Forelimb muscle (tissue), 1 donor: ENCODE measurements around the gene DPYD. TPM values are rescaled to one million over a fixed set of nuclear protein-coding genes. Genes with fewer than 3 reads are reported as not detected.
A peak's percentile ranks its signal among the peaks of the same experiment; 100 is the strongest.

Experiments used
- DNase-seq: peaks from one replicate; pipeline ENCODE4 v3.0.0-alpha.2; 2013; ENCODE audit warnings: low read depth
- polyA plus RNA-seq: library from polyadenylated mRNA; unstranded; fragments of 120-200 nt; gene quantifications from one replicate; pipeline ENCODE4 v1.2.1, GENCODE V29; 2013; ENCODE audit not compliant: insufficient read length

Gene DPYD
- polyA plus RNA-seq, 1 donor, result 8.1 TPM

DNA sequence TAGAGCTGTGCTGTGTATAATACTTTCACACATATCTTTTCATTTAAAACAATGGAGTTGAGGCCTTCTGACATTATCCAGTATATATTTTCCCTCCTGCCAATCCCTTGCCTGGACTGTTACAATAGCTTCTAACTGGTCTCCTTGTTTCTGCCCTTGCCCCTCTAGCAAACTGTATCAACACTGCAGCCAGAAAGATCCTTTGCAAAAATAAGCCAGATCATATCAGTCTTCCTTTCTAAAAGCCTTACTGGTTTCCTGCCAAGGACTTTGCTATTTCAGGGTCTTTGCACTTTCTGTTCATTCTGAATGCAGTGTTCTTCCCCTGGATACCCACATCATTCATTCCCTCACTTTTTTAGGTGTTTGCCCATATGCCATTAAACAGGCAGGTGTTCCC, 829.2 kb downstream of the DPYD start:
- no peak for DNase-seq

- no peak for DNase-seq
These were observed 829.6 kb downstream of the DPYD start for GRCh38 chr1:97091263-97091662.

GRCh38 chr1:97090725-97091124, 830.1 kb downstream of the DPYD start:
- DNase-seq, result no peak

- DNase-seq, result peak; percentile 19
These were observed 831.7 kb downstream of the DPYD start for GRCh38 chr1:97089173-97089572.

GRCh38 chr1:97088391-97088790, 832.4 kb downstream of the DPYD start:
- no peak for DNase-seq

DNA sequence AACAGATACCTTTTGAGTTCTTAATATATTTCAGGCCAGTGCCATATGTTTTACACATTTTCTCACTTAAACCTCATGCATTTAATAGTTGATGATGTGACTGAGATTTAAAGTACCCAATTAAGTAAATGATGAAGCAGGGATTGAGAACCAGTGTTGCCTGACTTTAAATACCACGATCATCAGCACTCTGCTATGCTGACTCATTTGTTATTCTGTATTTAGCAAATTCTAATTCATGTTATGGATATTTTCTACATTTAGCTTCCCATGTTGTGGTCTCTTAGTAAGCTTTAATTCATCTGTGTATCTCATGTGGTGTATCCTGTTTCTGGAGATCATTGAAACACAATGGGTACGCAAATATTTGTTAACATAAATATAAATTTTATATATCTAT, 836.3 kb downstream of the DPYD start:
- DNase-seq, result no peak

DNA sequence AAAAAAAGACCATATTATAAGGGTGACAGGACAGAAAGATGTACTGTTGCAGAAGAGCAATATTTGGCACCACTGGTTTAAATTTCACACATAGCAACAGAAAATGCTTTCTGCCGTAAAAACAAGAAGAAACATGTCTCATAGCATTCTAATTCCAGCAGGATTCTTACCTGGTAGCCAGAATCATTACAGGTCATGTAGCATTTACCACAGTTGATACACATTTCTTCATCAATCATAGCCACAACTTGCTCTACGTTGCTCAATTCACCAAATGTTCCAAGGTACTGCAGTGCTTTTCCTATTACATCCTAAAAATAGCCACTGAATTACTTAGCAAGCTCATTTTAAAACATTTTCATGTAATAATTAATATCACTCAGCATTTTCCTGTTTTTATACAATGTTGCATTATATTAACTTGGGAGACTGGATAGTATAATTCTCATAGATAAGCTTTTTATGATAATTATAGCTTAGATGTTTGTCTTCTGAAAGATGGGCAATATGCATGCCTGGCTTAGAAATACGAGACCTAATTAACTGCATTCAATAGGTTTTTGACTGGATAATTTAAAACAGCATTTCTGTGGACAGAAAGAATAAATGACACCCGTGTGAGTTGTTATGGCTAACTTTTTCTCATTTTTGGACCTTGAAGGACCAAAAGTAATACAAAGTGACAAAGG, 838.5 kb downstream of the DPYD start:
- no peak for DNase-seq

DNA sequence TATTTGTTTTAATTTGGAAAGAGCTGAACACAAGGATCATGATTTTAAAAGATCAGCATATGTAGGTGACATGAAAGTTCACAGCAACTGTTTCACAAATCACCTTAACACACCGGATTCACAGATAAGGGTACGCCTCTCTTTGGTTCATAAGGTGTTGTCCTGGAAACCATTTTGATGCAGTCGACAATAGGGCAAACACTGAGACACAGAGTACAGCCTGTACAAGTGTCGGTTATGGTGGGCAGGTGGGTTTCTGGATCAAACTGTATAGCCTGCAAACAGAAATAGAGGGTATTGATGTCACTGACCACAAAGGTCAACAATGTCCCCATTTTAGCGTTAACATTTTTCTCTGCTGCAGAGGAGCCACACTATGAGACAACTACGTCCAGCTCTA, 842.0 kb downstream of the DPYD start:
- DNase-seq, result no peak

DNA sequence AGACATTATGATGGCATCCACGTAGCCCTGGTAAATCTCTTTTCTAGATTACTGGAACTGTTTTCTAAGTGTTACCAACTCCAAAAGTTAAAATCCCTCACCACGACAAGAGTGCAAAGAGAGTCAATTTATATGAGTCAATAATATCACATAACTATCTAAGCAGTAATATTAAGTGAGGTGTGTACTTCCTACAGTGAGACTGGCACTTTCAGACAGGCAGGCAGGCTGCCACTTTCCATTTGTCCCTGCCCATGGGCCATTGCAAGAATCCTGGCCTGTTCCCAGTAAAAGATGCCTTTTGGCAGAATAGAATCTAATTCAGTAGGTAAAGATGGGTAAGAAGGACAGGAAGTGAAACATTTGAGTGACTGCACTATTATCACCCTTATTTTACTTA, 843.6 kb downstream of the DPYD start:
- DNase-seq, result no peak

- DNase-seq, result no peak
These were observed 846.1 kb downstream of the DPYD start for GRCh38 chr1:97074771-97075170.

- DNase-seq, result no peak
These were observed 846.9 kb downstream of the DPYD start for GRCh38 chr1:97073936-97074335.

- no peak for DNase-seq
These were observed 847.7 kb downstream of the DPYD start for GRCh38 chr1:97073169-97073568.

DNA sequence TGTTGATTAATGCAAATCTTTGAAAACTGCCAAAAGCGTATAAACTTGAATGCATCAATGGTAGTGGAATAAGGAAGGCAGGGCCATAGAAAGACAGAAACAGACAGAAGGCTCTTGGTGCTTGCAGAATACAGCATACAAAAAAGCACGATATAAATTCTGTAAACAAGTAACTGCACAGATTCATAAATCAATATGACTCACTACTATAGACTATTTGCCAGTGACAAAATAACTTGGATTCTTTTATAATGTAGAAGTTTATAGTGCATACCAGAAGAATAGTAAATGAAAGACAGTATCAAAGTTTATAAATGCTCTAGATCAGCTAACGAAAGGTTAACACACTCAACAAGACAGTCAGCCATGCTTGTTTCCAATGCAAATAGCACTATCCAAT, 849.7 kb downstream of the DPYD start:
- no peak for DNase-seq

GRCh38 chr1:97070376-97070775, 850.5 kb downstream of the DPYD start:
- DNase-seq, result no peak

GRCh38 chr1:97069312-97069711, 851.5 kb downstream of the DPYD start:
- DNase-seq, result no peak

GRCh38 chr1:97066860-97067259, 854.0 kb downstream of the DPYD start:
- no peak for DNase-seq

- no peak for DNase-seq
These were observed 857.3 kb downstream of the DPYD start for GRCh38 chr1:97063532-97063931.

- DNase-seq, result no peak
These were observed 859.2 kb downstream of the DPYD start for GRCh38 chr1:97061604-97062003.

DNA sequence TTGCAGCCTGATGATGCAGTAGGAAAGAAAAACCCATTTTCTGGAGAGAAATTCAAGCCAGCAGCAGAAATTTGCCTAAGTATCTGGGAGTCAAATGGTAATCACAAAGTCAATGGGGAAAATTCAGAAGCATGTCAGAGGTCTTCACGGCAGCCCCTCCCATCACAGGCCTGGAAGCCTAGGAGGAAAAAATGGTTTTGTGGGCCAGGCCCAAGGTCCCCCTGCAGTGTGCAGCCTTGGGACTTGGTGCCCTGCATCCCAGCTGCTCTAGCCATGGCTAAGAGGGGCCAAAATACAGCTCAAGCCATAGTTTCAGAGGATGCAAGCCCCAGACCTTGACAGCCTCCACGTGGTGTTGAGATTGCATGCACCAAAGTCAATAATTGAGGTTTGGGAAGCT, 864.4 kb downstream of the DPYD start:
- no peak for DNase-seq

DNA sequence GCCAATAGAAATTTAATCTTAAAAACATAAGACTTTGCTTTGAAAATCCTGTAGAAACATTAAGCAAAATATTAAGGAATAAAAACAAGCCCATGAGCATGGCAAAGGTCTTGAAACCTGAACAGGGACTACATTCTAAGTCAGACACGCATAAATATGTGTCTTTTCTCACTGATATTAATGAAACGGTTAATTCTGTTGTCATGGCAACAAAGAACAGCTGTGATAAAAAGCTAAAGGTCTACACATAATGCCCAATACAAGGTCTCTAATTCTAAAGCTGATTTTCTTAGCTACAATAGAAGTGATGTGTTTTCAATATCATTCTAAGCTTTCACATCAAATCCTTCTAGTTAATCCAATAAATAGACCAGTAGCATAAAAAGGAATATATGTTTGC, 867.6 kb downstream of the DPYD start:
- no peak for DNase-seq

- DNase-seq, result no peak
These were observed 869.0 kb downstream of the DPYD start for GRCh38 chr1:97051823-97052222.

DNA sequence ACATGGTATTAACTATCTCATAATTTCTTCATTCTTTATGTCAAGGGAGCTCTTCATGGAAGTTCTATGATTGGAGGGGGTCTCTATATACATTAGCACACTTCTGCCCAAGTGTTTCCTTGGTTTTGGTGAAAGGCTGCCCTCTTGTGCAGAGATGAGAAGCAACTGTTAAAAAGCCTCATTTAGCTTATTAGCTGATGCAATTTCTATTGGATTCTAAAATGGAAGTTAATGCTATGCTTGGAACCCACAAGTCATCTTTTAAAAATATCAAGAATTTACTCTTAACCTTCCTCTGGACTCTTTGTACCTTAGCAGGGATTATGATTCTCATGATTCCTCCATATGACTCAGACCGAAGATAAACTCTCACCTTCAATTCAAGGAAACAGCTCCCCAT, 870.3 kb downstream of the DPYD start:
- DNase-seq, result no peak

DNA sequence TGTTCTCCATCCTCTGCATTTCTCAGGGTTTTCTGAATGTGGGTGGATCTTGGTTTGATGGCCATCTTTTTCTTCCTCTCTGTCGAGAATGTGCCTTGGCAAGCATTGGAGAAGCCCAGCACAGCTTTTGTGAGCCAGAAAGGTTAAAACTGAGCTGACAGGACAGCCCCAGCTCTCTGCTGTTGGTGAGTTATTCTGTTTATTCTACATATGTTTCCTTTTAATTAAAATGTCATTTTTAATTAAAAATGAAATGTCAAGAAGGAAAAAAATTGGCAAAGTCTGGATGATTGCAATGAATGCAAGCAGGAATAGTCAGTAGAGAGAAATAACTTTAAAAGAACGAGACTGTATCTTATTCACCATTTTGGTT, 873.4 kb downstream of the DPYD start:
- peak; percentile 22 for DNase-seq

GRCh38 chr1:97046765-97047420, 873.9 kb downstream of the DPYD start:
- peak; percentile 19 for DNase-seq
